CD4-positive, alpha-beta T cell (primary cell): ENCODE measurements around the gene CACNB2. TPM values are rescaled to one million over a fixed set of nuclear protein-coding genes. Genes with fewer than 3 reads are reported as not detected.

Experiments used
- ATAC-seq: fragments of 200-7000 bp; cut with Tn5 transposase; one replicate; pipeline ENCODE4 v1.10.0; 2022; ENCODE audit warnings: mild to moderate bottlenecking; ENCODE audit not compliant: poor library complexity
- CTCF ChIA-PET: fragments of 350-600 bp; sonication (Branson Sonifier 250); formaldehyde crosslinking; loops from one replicate; lab custom pipeline; 2021; ENCODE audit warnings: antibody characterized with exemption, inconsistent platforms; lab: Charles Lee
- POLR2A ChIA-PET: fragments of 350-600 bp; sonication (Branson Sonifier 250); formaldehyde crosslinking; loops from one replicate; lab custom pipeline; 2021; ENCODE audit warnings: antibody characterized with exemption, inconsistent platforms; lab: Charles Lee
- DNase-seq, 14 experiments: peaks; one replicate each; pipeline ENCODE4 v3.0.0-alpha.2; 2013 to 2020; ENCODE audit warnings: mixed read lengths in 2 of 14
- H3K27ac ChIP-seq, 2 donors: one replicate each; pipeline versions ENCODE4 v1.5.1 to v1.7.0; 2013; ENCODE audit warnings: low read length in 2 of 2, low read depth in 1 of 2, mild to moderate bottlenecking in 1 of 2
- H3K27me3 ChIP-seq, 2 experiments: 1 replicate in 1 of 2; 2 replicates in 1 of 2; pipeline versions ENCODE4 v1.6.1 to v1.7.0; 2013; ENCODE audit warnings: low read length in 2 of 2, control low read depth in 1 of 2, mild to moderate bottlenecking in 1 of 2, moderate library complexity in 1 of 2; ENCODE audit not compliant: insufficient read depth in 2 of 2, control insufficient read depth in 1 of 2
- H3K36me3 ChIP-seq: one replicate; pipeline ENCODE4 v1.6.1; 2013; ENCODE audit warnings: low read length, control low read depth; ENCODE audit not compliant: insufficient read depth
- H3K4me1 ChIP-seq: one replicate; pipeline ENCODE4 v1.6.1; 2013; ENCODE audit warnings: low read length, control low read depth; ENCODE audit not compliant: insufficient read depth
- H3K4me3 ChIP-seq: one replicate; pipeline ENCODE4 v1.5.1; 2013; ENCODE audit warnings: mild to moderate bottlenecking, low read length, moderate library complexity
- H3K9me3 ChIP-seq, 2 experiments: 1 replicate in 1 of 2; 2 replicates in 1 of 2; pipeline versions ENCODE4 v1.6.1 to v1.7.0; 2013; ENCODE audit warnings: low read length in 2 of 2, mild to moderate bottlenecking in 2 of 2, control low read depth in 1 of 2, moderate library complexity in 1 of 2; ENCODE audit not compliant: control insufficient read depth in 1 of 2, insufficient read depth in 1 of 2
- H3K27ac Mint-ChIP-seq: one replicate; pipeline ENCODE4 v1.8.0; 2020; ENCODE audit warnings: mixed read lengths
- H3K27me3 Mint-ChIP-seq: one replicate; pipeline ENCODE4 v1.8.0; 2021; ENCODE audit warnings: mixed read lengths
- H3K36me3 Mint-ChIP-seq: one replicate; pipeline ENCODE4 v1.8.0; 2021; ENCODE audit warnings: low read depth, mixed read lengths
- H3K4me1 Mint-ChIP-seq: one replicate; pipeline ENCODE4 v1.8.0; 2021; ENCODE audit warnings: low read depth, mixed read lengths
- H3K4me3 Mint-ChIP-seq: one replicate; pipeline ENCODE4 v1.8.0; 2020; ENCODE audit warnings: mild to moderate bottlenecking, mixed read lengths
- H3K9me3 Mint-ChIP-seq: one replicate; pipeline ENCODE4 v1.8.0; 2020; ENCODE audit warnings: mixed read lengths
- CTCF ChIP-seq: fragments of 200-600 bp; IDR thresholded peaks from one replicate; pipeline ENCODE4 v1.8.0; 2022; ENCODE audit warnings: antibody characterized with exemption, mild to moderate bottlenecking
- intact Hi-C, 2 experiments: fragments of 100-400 bp; cut with DNase I in 1 of 2; cut with micrococcal nuclease in 1 of 2; formaldehyde crosslinking; loops; one replicate each; pipeline versions ENCODE4 v1.15.1 to v1.9.0; 2023 to 2025; cut with DNase I, micrococcal nuclease
- polyA plus RNA-seq, 2 donors: library from polyadenylated mRNA; unstranded; fragments of 120-200 nt; gene quantifications; one replicate each; pipeline ENCODE4 v1.2.1, GENCODE V29; 2013
- total RNA-seq, 174 experiments: library from RNA in 2 of 174; stranded (reverse) in 2 of 174; gene quantifications; one replicate each; pipeline ENCODE4 v1.2.3 and lab custom pipeline; 2021 to 2026

Gene CACNB2
- total RNA-seq: under 1 TPM in 1 of 2 experiments, not detected in 1; 0.34 TPM
- 1.2 TPM for polyA plus RNA-seq (2013, experiment 1 of 2)
- 1.5 TPM for polyA plus RNA-seq (2013, experiment 2 of 2)
- total RNA-seq (lab: John Stamatoyannopoulos, UW): 0 to 0.63 (median 0.07) reads per million in 172 experiments

- intact Hi-C loops: no loop called here
- DNase-seq: no peak
- H3K4me1 Mint-ChIP-seq: no peaks in the 10 kb centered on the region
- no peaks in the 10 kb centered on the region for H3K9me3 Mint-ChIP-seq
- H3K4me3 Mint-ChIP-seq: no peak within 1 kb of the TSS
- H3K36me3 Mint-ChIP-seq: no peaks in the 10 kb centered on the region
- CTCF ChIA-PET: no interaction called here
- Histone ChIP-seq H3K4me3 (no peak within 1 kb of the TSS), H3K27ac (no peak within 1 kb of the TSS), H3K27me3 (peaks cover 16 to 31% of the 10 kb centered on the region in 2 experiments), H3K4me1 (no peaks in the 10 kb centered on the region), H3K36me3 (no peaks in the 10 kb centered on the region), H3K9me3 (peaks cover 0 to 11% of the 10 kb centered on the region in 2 experiments)
- H3K27me3 Mint-ChIP-seq: peaks cover 49% of the 10 kb centered on the region
- TF ChIP-seq CTCF: no peak
- ATAC-seq: no peak
- no peak within 1 kb of the TSS for H3K27ac Mint-ChIP-seq
- POLR2A ChIA-PET: no interaction called here
These were observed at the start of gene CACNB2 for GRCh38 chr10:18140149-18140956. Gene CACNB2 (plus strand): TSS chr10:18140424.

DNA sequence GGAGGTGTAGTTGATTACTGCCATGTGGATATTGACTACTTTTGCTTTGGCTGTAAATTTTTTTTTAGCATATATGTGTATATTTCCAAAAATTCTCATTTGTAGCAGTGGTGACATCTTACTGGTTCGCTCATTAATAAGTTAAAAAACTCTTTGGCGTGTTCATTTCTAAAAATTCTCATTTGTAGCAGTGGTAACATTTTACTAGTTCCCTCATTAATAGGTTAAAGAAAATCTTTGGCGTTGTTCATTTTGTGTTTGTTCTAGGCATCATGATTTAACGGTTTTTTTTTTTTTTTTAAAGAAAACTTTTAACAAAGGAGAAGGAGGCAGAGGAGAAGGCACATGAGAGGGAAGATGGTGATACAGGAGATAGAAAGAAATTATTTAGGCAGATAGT is 45.9 kb upstream of the CACNB2 start:
- Mint-ChIP-seq H3K27ac (no peak overlapping the region), H3K4me3 (no peak overlapping the region), H3K9me3 (no peaks in the 10 kb centered on the region), H3K27me3 (no peaks in the 10 kb centered on the region), H3K36me3 (no peaks in the 10 kb centered on the region), H3K4me1 (no peaks in the 10 kb centered on the region)
- ChIA-PET POLR2A (no interaction called here), CTCF (no interaction called here)
- Histone ChIP-seq H3K4me1 (no peaks in the 10 kb centered on the region), H3K27ac (no peak overlapping the region), H3K27me3 (no peaks in the 10 kb centered on the region), H3K4me3 (no peak overlapping the region), H3K36me3 (no peaks in the 10 kb centered on the region), H3K9me3 (peaks cover 0 to 16% of the 10 kb centered on the region in 2 experiments)
- no peak for ATAC-seq
- intact Hi-C loops: no loop called here
- no peak for DNase-seq
- no peak for TF ChIP-seq CTCF

GRCh38 chr10:18094793-18095192 is 45.4 kb upstream of the CACNB2 start:
- intact Hi-C loops: no loop called here
- H3K4me3 Mint-ChIP-seq: no peak overlapping the region
- no peaks in the 10 kb centered on the region for H3K36me3 ChIP-seq
- POLR2A ChIA-PET: no interaction called here
- H3K27ac Mint-ChIP-seq: no peak overlapping the region
- DNase-seq: no peak
- no peaks in the 10 kb centered on the region for H3K4me1 Mint-ChIP-seq
- H3K36me3 Mint-ChIP-seq: no peaks in the 10 kb centered on the region
- ATAC-seq: no peak
- peaks cover 0 to 14% of the 10 kb centered on the region in 2 experiments for H3K9me3 ChIP-seq
- H3K9me3 Mint-ChIP-seq: no peaks in the 10 kb centered on the region
- H3K27ac ChIP-seq: no peak overlapping the region
- H3K4me1 ChIP-seq: no peaks in the 10 kb centered on the region
- H3K27me3 Mint-ChIP-seq: no peaks in the 10 kb centered on the region
- no peak for TF ChIP-seq CTCF
- H3K4me3 ChIP-seq: no peak overlapping the region
- no peaks in the 10 kb centered on the region for H3K27me3 ChIP-seq
- CTCF ChIA-PET: no interaction called here
